K562 (cell line): ENCODE data around the gene STX2. TPM values are rescaled to one million over a fixed set of nuclear protein-coding genes. Genes with fewer than 3 reads are reported as not detected.
A peak's percentile ranks its signal among the peaks of the same experiment; 100 is the strongest.

Experiments
- ATAC-seq: fragments of 200-7000 bp; cut with Tn5 transposase; 3 replicates; pipeline ENCODE4 v1.9.1; 2020; ENCODE audit warnings: moderate library complexity
- BruUV-seq: library from RNA; stranded (reverse); fragments of 400-500 nt; replicated peaks from 2 replicates; lab custom pipeline; 2021; lab: Mats Ljungman, UMichigan
- CTCF ChIA-PET: fragments of 300-600 bp; formaldehyde crosslinking; extraction: SDS; loops from one replicate; lab custom pipeline; 2021; ENCODE audit warnings: low intra/inter-chr PET ratio; lab: Yijun Ruan, JAX
- POLR2A ChIA-PET: fragments of 300-600, 350-650 bp; sonication (Branson Sonifier 250); formaldehyde crosslinking; extraction: SDS; loops from one replicate; lab custom pipeline; 2021; ENCODE audit warnings: antibody characterized with exemption, inconsistent platforms; lab: Yijun Ruan, JAX
- DNase-seq, 4 experiments: peaks; one replicate each; pipeline versions ENCODE4 v3.0.0 to v3.0.0-alpha.2; 2011 to 2018; ENCODE audit warnings: low spot score in 3 of 4, mixed read lengths in 3 of 4; ENCODE audit errors: extremely low read depth in 1 of 4
- FAIRE-seq: peaks from 2 replicates; lab custom pipeline; 2011; peaks lifted over from hg19 to GRCh38; lab: Jason Lieb, UNC
- H2AFZ ChIP-seq: 2 replicates; pipeline ENCODE4 v1.6.0; 2011; ENCODE audit warnings: low read depth, low read length, control low read depth, inconsistent platforms
- H3K27ac ChIP-seq: fragments of 200-600 bp; 3 replicates; pipeline ENCODE4 v1.8.0; 2011; ENCODE audit warnings: low read depth, mild to moderate bottlenecking, control low read depth, inconsistent platforms, low read length, moderate library complexity, mixed read lengths; ENCODE audit errors: extremely low read depth
- H3K27me3 ChIP-seq, 2 experiments: fragments of 300-600 bp in 1 of 2; 2 replicates in 1 of 2; 3 replicates in 1 of 2; pipeline versions ENCODE4 v1.6.0 to v1.8.0; 2011; ENCODE audit warnings: inconsistent platforms in 2 of 2, low read length in 2 of 2, mild to moderate bottlenecking in 1 of 2, mixed read lengths in 1 of 2, moderate library complexity in 1 of 2; ENCODE audit not compliant: control insufficient read depth in 2 of 2, insufficient read depth in 2 of 2
- H3K36me3 ChIP-seq: fragments of 300-600 bp; 3 replicates; pipeline ENCODE4 v1.8.0; 2011; ENCODE audit warnings: mild to moderate bottlenecking, low read length, inconsistent platforms; ENCODE audit not compliant: control insufficient read depth, insufficient read depth
- H3K4me1 ChIP-seq, 2 experiments: fragments of 200-600 bp in 1 of 2; replicated peaks in 1 of 2; 2 replicates in 1 of 2; 3 replicates in 1 of 2; pipeline versions ENCODE4 v1.5.1 to v1.8.0; 2011; ENCODE audit warnings: inconsistent platforms in 2 of 2, low read length in 2 of 2, mild to moderate bottlenecking in 1 of 2, mixed read lengths in 1 of 2, moderate library complexity in 1 of 2; ENCODE audit not compliant: control insufficient read depth in 2 of 2, insufficient read depth in 2 of 2
- H3K4me2 ChIP-seq: 2 replicates; pipeline ENCODE4 v1.6.1; 2011; ENCODE audit warnings: low read length, control low read depth, inconsistent platforms, mixed read lengths; ENCODE audit not compliant: insufficient read depth
- H3K4me3 ChIP-seq: fragments of 200-600 bp; sonication (generic), shearing (Covaris generic); 2 replicates; pipeline ENCODE4 v1.5.1; 2016; ENCODE audit warnings: control low read depth, inconsistent platforms
- H3K79me2 ChIP-seq: fragments of 200-600 bp; 3 replicates; pipeline ENCODE4 v1.8.0; 2011; ENCODE audit warnings: low read length, inconsistent platforms; ENCODE audit not compliant: control insufficient read depth, insufficient read depth
- H3K9ac ChIP-seq, 2 experiments: 2 replicates each; pipeline versions ENCODE4 v1.6.0 to v1.6.1; 2011; ENCODE audit warnings: low read depth in 2 of 2, low read length in 2 of 2, control low read depth in 1 of 2, inconsistent platforms in 1 of 2, mild to moderate bottlenecking in 1 of 2, mixed read lengths in 1 of 2; ENCODE audit not compliant: insufficient read depth in 1 of 2
- H3K9me1 ChIP-seq: one replicate; pipeline ENCODE4 v1.6.0; 2011; ENCODE audit warnings: inconsistent platforms, mild to moderate bottlenecking, low read length, moderate library complexity; ENCODE audit not compliant: control insufficient read depth, insufficient read depth
- H3K9me3 ChIP-seq: replicated peaks from 2 replicates; pipeline ENCODE4 v1.5.1; 2011; ENCODE audit warnings: low read depth, low read length, inconsistent platforms; ENCODE audit not compliant: control insufficient read depth, insufficient read depth
- H4K20me1 ChIP-seq: replicated peaks from 2 replicates; pipeline ENCODE4 v1.6.1; 2011; ENCODE audit warnings: low read length, inconsistent platforms, mixed read lengths; ENCODE audit not compliant: control insufficient read depth, insufficient read depth
- CTCF ChIP-seq, 3 experiments: IDR thresholded peaks in 2 of 3; conservative IDR thresholded peaks in 1 of 3; 2 replicates each; pipeline ENCODE4 v1.5.1; 2011 to 2012; ENCODE audit warnings: low read length in 3 of 3, mild to moderate bottlenecking in 3 of 3, control low read depth in 2 of 3, improper control_type of control experiment in 1 of 3, inconsistent platforms in 1 of 3, low read depth in 1 of 3, mixed read lengths in 1 of 3, moderate library complexity in 1 of 3; ENCODE audit not compliant: insufficient read depth in 2 of 3
- POLR2A ChIP-seq: fragments of 450-650 bp; conservative IDR thresholded peaks from 2 replicates; pipeline ENCODE4 v1.6.1; 2016
- SRSF3 ChIP-seq: fragments of 200-400 bp; formaldehyde crosslinking; IDR thresholded peaks from 2 replicates; pipeline ENCODE4 v1.6.1; 2016; ENCODE audit warnings: mild to moderate bottlenecking, low read length, moderate library complexity; ENCODE audit not compliant: insufficient read depth
- ZNF384 ChIP-seq: IDR thresholded peaks from 2 replicates; pipeline ENCODE4 v1.6.1; 2012; ENCODE audit warnings: low read depth, low read length, improper control_type of control experiment
- WGBS: fragments of 100-300 bp; shearing (Covaris generic); methylation state at CpG from one replicate; pipeline ENCODE4 v1.1.6; 2016; ENCODE audit warnings: low coverage, mixed read lengths; ENCODE audit not compliant: insufficient coverage; ENCODE audit errors: missing lambda C conversion rate; 5-methylcytosine and 5-hydroxymethylcytosine counted together
- in situ Hi-C: fragments of 300-500 bp; cut with MboI; formaldehyde crosslinking; loops from 4 replicates; pipeline ENCODE4 v1.15.0; 2018; ENCODE audit warnings: inconsistent platforms, mixed read lengths
- intact Hi-C: fragments of 100-400 bp; cut with micrococcal nuclease; formaldehyde crosslinking; loops from 2 replicates; pipeline ENCODE4 v1.14.2; 2022
- polyA plus RNA-seq, 8 experiments: library from polyadenylated mRNA; depleted of rRNA in 4 of 8; stranded (reverse) in 5 of 8; unstranded in 3 of 8; fragments of >200 nt; fragmentation: Nextera tagmentation in 2 of 8; fragmentation: Illumina TruSeq in 1 of 8; extraction: Ambion mirVana in 2 of 8; extraction: Trizol in 1 of 8; gene quantifications; 2 replicates each; pipeline versions ENCODE4 v1.2.1 to v1.2.3, GENCODE V29; 2011 to 2014; ENCODE audit warnings: inconsistent platforms in 1 of 8, missing spikeins in 1 of 8
- total RNA-seq, 7 experiments: library from RNA; depleted of rRNA in 6 of 7; stranded (reverse); fragments of >200 nt in 6 of 7; fragmentation: Illumina TruSeq in 2 of 7; extraction: Trizol in 2 of 7; gene quantifications; 2 replicates each; pipeline versions ENCODE4 v1.2.1 to v1.2.3, GENCODE V29; 2011 to 2021; ENCODE audit warnings: low replicate concordance in 1 of 7

Gene STX2
- total and polyA plus RNA-seq, 9 of the 15 experiments (the other 6 are each of a cell fraction or from before 2014, with no cell fraction given) = 22.2 to 54.6 (median 30.8) TPM

DNA sequence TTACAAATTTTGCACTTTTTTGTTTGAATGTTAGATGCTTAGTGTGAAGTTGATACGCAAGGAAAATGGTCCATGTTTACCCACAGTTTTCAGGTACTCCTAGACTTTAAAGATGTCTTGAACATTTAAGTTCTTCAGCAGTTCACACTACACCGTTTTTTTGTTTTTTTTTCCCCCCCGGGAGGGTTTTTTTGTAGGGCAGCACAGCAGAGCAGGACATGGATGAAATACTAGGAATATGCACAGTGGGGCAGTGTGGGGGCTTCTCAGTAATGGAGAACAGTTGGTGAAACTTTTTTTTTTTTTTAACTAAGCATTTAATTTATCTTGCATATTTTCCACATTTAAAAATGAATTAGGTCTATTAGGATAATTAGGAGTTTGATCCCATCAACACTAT, 37.7 kb upstream of the STX2 start:
- POLR2A ChIA-PET = interaction anchor here (0.7 to 1.3 kb wide), 2 partner anchors 9 to 734 kb away, joined by 3 to 4 read pairs; no protein-coding TSS in a partner anchor
- peaks cover 8% of the 10 kb centered on the region for H4K20me1 ChIP-seq
- 0 out of 2 replicates have a peak, but pooled peaks have one; percentile 27 for TF ChIP-seq POLR2A
- TF ChIP-seq SRSF3 = no peak
- peak; percentile 67 for TF ChIP-seq ZNF384
- peak in 2 of 3 experiments; percentile 11 to 19; a peak in 1 of 6 replicates for TF ChIP-seq CTCF (IDR thresholded peaks at IDR 0.05 in 2 of 3, conservative IDR thresholded peaks at IDR 0.05 in 1 of 3; ENCODE audit: insufficient read depth in 2 of 3, low read depth in 1 of 3, low read length in 3 of 3)
- TF ChIP-seq, all 486 proteins: peak for 3
- CTCF ChIA-PET = no interaction called here
- Histone ChIP-seq H3K4me2 (no peak overlapping the region), H3K9me1 (no peaks in the 10 kb centered on the region), H3K27ac (no peak overlapping the region), H3K36me3 (peaks cover 51% of the 10 kb centered on the region), H3K79me2 (peaks cover 47% of the 10 kb centered on the region), H3K4me1 (peaks cover 24 to 41% of the 10 kb centered on the region in 2 experiments; a peak in 4 of 5 replicates), H3K9me3 (no peaks in the 10 kb centered on the region), H3K9ac (no peak overlapping the region; a peak in 1 of 4 replicates), H2AFZ (no peak overlapping the region), H3K4me3 (no peak overlapping the region), H3K27me3 (no peaks in the 10 kb centered on the region)
- BruUV-seq = no TSS peak
- ATAC-seq (peak; percentile 13; the same call in 1 of the 3 replicates), DNase-seq (no peak), FAIRE-seq (no peak)
- intact Hi-C loops (no loop called here), in situ Hi-C loops (no loop called here)
- 66% methylated on average over 3 of the region's 3 CpGs for WGBS
